Suppressor macrophage (primary cell): ENCODE measurements around the gene HS6ST1.
"Not testable (repeated sequence)": the region's sequence is repeated elsewhere in the genome, so short reads cannot be mapped to it uniquely, and the experiment has no call there.

Experiments
- DNase-seq, 4 experiments: peaks; one replicate each; pipeline ENCODE4 v3.0.0-alpha.2; 2020 to 2022

The HS6ST1 gene

DNA sequence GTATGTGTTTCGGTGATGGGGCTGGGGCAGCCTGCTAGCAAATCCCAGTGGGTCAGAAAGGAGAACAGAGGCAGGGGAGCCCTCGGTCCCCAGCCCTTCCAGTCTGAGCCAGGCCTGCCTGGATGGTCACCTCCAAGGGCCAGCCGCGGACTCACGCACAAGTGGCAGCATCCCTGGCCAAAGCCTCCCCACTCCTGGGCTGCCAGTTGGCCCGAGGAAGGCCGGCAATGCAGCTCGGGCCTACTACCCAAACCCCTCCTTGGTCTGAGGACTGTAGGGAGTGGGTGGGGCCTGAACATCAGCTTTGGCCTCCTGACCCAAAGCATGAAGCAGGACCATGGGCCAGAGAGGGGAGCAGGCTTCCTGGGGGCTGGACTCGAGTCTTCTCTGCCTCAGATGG, 51.5 kb downstream of the HS6ST1 start:
- not testable (repeated sequence) for DNase-seq

DNA sequence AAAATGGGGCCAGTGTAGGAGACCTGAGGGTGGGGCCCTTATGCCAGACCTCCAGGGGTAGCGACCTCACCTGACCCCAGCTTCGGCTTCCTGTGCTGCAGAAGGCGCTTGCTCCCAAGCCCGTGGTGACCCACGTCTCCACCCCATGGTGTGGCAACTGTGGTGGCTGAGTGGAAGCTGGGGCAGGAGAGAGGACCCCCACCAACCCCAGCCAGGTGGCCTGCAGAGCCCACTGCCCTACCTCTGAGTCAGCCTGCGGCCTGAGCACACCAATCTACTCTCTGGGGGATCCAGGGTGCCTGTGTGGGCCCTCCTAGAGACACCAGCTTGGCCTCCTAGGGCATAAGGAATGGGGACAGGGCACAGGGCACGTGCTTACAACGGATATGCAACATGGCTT, 52.2 kb downstream of the HS6ST1 start:
- not testable (repeated sequence) for DNase-seq

DNA sequence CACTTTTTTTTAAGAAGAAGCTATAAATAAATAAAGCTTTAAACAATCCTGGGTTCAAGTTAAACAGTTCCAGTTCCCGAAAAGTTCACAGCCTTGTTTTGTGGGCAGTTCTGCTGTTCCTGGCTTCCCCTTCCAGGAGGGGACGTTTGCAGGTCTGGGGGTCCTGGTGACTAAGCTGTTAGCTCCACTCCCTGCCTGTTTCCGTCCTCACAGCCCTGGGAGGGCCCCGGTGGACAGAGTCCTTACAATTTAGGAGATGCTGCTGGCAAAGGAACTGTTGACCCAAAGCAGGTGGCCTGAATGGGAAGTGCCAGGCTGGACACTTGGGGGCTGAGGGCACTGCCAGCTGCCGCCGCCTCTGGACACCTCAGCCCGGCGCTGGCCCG, 53.1 kb downstream of the HS6ST1 start:
- DNase-seq = not testable (repeated sequence)

DNA sequence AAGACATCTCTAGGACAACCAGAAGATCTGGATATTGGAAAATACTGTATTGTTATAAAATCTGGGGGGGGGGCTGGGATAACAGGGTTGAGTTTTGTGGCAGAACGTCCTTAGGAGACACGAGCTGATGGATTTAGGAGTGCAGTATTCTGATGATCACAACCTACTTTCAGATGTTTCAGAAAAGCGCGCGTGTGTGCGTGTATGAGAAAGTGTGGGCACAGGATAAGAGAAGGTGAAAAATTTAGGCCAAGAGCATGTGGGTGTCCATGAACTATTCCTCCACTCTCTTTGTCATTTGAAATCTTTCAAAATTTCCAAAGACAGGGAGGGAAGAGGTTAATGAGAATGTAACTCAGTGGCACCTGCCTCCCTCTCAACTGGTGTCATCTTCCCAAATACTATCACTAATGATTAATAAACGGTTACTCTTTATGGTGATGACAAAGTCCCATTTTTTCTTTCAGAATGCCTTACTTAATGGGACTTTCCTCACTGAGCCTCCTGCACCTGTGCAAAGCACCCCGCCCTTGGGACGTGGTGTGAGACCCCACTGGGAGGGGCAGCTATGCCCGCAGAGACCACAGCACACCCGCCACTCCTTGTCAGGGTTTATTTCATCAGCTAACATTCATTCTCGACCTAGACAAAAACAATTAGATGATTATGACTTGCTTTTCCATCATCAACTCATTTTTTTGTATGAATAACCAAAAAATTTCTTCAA, 53.6 kb downstream of the HS6ST1 start:
- no peak for DNase-seq

DNA sequence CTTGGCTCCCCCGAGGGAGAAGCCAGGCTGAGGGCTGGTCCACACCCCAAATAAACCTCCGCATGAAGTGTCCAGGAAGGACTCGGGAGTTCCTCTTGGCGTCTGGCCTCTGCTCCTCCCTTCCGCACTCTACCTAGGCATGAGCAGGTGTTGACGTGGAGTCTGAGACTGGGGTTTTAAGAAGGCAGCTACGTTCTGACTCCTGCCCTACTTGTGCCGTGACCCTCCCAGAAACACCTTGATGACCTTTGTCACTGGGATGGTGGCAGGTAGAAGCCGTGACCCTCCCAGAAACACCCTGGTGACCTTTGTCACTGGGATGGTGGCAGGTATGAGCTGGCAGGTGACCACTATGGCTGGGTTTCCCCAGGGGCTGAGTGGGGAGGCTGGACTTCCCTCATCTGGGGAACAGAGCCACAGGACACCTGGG, 54.8 kb downstream of the HS6ST1 start:
- DNase-seq = no peak

DNA sequence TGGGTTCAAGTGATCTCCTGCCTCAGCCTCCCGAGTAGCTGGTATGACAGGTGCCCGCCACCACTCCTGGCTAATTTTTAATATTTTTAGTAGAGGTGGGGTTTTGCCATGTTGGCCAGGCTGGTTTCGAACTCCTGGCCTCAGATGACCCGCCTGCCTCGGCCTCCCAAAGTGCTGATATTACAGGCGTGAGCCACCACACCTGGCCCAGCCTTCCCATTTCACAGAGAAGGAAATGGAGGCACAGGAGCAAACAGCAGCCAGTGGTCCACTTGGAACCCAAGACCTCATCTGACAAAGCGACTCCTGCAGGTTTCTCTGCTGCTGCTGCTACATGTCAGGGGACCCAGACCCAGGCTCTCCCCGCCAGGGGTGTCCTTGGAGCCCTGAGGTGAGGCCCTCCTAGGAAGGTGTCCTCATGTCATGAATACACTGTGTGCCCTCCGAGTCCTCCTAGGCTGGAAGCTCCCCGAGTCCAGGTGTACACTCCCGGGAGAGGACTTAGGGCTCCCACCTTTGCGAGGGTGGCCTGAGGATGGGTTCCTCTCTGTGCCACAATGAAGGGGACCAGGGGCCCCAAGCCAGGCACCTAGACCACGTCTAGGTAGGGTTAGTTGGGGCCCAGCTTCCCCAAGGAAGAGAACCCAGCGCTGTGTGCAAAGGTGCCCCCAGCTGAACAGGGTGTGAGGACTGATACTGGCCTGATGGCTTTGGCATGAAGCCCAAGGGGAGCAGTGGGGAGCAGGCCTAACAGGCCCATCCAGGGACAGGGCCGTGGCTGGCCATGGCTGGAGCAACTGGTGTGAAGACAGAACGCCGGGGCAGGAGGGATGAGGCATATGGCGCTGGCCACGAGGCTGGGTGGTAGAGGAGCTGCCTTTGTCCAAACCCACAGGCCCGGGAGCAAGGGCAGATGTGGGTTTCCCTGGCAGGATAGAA, 56.1 kb downstream of the HS6ST1 start:
- no peak for DNase-seq

DNA sequence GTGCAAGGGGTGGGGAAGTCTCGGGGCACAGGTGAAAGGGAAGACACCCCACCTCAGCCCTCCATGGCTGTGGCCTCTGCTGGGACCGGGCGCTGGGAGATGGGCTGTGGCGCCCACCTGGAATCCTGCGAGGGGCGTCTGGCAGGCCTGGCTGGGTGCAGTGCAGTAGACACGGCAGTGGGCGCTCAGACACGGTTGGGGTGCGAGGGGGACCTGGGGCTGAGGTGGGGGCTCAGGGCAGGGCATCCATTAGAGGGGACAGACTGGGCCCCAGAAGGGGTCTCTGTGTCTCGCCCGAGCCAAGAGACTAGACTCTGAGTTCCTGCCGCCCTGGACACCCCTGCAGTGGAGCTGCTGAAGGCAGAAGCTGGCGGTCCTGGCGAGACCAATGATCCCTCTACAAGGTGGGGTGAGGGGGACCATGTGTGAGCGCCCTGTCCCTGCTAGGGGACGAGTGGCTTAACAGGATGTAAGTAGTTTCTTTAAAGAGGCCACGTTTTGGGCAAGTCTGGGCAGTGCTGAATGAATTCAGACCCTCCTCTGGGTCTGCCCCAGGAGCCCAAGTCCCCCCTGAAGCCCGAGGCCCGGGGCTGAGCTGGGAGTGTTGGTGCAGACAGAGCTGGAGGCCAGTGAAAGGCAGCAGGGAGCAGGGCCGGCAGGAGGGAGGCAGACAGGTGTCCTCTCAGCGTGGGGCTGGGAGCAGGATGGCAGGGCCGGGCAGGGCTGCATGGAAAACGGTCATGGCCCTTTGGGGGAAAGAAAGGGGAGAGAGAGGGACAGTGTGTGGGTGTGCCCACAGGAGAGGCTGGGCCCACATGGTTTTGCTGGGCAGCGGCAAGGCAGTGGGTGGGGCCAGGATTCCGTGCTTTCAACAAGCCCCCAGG, 57.2 kb downstream of the HS6ST1 start:
- no peak for DNase-seq

DNA sequence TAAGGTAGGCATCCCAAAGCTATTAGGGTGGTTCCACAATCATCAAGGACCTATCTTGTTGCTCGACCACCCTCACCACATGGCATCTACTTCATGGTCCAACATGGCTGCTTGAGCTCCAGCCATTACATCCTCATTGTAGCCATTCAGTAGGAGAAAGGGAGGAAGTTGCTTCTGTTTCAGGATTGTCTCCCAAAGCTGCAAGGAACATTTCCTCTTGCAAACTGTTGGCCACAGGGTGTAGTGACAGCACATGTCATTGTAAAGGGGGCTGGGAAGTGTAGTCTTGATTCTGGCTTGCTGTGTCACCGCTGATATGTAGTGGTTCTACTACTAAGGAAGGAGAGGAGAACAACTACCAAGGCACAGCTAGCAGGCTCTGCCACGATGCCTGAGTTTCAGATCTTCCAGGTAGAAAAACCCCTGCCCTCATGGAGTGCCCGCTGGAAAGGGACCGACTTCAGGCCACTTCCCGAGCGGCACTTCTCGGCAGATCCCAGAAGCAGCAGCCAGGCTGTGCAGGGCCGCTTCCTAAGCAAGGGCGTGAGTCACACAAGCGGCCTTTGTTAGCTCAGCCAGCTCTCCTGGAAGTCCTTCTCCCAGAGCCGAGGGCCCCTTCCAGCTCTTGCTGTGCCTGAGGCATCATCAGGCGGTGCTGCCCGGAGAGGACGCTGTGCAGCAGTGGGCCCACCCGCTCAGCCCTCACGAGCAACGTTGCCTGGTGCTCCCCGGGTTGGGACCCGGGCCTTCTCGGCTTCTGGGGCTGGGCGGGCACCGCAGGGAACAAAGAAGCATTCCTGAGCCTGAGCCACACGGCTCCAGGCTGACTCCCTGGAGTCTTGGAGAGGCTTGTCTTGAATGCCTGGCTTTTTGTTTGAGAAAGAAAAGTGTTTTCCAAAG, 58.2 kb downstream of the HS6ST1 start:
- no peak for DNase-seq

DNA sequence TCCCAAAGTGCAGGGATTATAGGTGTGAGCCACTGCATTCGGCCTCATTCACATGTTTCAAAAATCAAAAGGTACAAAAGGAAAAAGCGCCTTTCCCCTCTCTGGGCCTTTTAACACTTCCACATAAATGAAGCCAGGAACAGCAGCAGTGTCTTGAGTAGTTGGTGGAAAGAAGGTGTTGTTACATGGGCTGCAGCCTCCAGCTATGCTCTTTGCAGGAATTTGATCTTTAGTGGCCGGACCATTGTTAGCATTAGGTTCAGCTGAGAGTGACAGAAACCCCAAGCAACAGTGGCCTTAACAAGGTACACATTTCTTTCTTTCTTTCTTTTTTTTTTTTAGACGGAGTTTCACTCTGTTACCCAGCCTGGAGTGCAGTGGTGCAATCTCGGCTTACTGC, 59.1 kb downstream of the HS6ST1 start:
- DNase-seq = no peak

DNA sequence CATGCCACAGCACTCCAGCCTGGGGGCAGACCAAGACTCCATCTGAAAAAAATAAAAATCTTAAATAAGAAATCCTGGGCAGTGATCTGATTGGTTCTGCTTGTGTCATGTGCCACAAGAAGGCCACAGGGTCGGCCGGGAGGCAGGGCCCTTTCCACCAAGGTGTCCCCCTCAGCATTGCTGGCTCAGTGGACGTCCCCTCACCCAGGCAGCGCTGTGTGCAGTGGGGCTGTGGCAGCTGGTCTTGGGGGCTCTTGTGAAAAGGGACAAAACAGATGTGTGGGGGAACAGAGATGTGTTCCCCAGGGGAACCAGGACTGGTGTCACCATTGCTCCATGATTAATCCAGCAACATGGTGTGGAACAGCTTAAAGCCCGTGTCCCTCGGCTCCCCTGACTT, 60.5 kb downstream of the HS6ST1 start:
- no peak for DNase-seq

DNA sequence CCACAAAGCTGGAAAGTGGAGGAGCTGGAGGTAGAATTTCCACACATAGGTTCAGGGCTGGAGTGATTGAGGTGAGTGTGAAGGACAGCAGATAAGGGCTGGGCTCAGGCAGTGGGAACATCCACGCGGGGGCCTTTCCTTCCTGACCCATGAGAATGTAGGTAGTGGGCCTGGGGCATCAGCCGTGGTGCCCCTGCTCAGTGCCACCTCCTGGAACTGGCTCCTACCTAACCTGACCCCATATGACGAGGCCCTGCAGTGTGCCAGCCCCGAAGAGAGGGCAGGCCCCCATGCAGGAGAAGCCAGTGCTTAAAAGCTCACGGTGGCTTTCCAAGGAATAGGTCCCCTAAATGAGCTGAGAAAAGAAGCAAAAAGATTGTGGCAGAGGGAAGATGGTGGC, 66.2 kb downstream of the HS6ST1 start:
- no peak for DNase-seq

DNA sequence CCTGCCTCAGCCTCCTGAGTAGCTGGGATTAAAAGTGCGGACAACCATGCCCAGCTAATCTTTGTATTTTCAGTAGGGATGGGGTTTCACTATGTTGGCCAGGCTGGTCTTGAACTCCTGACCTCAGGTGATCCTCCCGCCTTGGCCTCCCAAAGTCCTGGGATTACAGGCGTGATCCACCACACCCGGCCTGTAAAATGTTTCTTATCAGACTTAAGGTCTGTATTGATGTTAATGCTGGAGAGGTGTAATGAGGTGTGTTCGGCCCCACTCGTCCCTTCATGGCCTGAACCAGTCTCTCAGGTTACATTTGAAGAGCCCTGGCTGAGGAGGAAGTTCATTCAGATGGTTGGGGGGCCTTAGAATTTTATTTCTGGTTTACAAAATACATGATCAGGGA, 66.6 kb downstream of the HS6ST1 start:
- not testable (repeated sequence) for DNase-seq

DNA sequence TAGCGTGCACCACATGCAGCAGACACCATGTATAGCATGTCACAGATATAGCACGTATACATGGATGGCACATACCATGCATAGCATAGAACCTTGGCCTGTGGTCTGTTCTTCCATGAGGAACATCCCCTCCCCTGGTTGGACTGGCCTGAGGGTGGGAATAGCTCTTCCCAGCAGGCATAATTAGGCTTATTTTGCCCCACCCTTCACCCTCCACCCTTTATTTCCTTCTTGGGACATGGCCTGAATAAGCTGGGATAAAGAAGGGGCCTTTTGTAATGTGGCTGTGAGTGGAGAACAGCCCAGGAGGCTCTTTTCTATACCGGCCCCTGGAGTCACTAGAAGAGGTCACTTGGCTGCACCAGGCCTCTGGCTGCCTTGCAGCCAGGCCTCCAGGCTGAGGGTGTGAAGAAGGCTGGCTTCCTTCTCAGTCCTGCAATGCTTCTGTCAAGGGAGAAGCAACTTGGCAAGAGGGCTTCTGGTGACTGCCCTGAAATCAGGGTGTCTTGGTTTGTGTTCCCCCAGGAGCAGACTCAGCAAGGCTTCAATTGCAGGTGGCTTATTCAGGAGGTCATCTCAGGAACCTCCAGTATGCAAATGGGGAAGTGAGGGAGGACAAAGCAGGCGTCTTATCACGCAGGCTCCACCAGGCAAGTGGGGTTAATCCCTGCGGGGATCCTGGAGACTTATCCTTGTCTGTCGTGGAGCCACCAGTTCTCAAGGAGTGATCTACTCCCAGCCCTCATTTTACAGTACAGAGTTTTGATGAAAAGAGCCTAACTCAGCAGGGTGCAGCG, 68.2 kb downstream of the HS6ST1 start:
- no peak for DNase-seq

DNA sequence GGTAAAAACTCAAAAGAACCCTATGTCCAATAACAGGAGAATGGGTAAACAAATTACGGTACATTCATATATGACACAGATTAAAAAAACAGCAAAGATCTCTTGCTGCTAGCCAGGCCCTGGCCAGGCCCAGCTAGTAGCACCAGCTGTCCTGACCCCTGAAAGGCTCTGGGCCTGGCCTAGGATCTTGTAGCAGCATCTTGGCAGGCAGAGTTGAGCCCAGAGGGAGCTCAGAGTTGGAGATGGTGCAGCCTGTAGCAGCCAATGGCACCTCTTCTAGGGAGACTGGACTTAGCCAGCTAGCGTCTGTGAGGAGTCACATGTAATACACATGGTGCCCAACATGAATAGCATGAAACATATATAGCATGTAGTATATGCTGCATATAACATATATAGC, 69.1 kb downstream of the HS6ST1 start:
- no peak for DNase-seq

DNA sequence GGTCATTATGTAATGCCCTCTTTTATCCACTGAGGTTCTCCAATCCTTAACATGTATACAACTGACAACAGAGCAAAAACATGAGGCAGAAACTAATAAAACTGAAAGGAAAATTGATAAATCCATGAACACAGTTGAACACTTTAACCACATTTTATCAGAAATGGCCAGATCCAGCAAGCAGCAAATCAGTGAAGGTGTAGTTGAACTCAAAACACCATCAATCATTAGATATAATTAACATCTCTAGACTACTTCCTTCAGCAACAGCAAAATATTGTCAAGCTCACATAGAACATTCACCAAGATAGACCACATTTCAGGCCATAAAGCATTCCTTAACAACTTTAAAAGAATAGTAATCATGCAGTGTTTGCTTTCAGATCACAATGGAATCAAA, 72.9 kb downstream of the HS6ST1 start:
- no peak for DNase-seq

DNA sequence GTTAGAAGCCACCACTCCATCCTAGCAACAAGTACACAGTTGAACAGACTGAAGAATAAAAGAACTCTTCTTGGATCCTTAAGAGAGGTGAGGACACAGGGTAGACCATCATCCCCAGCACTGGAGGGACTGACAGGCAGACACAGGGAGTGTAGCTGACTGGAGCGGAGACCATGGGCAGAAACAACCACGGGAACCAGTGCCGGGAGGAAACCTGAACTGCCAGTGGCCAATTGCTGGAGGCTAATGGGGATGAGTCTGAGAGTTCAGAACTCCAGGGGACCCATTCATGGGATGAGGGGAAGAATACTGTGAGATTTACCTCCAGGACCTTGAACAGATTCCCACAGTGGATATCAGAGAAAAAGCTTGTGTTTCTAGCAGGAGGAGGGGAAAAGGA, 76.8 kb downstream of the HS6ST1 start:
- DNase-seq = no peak

DNA sequence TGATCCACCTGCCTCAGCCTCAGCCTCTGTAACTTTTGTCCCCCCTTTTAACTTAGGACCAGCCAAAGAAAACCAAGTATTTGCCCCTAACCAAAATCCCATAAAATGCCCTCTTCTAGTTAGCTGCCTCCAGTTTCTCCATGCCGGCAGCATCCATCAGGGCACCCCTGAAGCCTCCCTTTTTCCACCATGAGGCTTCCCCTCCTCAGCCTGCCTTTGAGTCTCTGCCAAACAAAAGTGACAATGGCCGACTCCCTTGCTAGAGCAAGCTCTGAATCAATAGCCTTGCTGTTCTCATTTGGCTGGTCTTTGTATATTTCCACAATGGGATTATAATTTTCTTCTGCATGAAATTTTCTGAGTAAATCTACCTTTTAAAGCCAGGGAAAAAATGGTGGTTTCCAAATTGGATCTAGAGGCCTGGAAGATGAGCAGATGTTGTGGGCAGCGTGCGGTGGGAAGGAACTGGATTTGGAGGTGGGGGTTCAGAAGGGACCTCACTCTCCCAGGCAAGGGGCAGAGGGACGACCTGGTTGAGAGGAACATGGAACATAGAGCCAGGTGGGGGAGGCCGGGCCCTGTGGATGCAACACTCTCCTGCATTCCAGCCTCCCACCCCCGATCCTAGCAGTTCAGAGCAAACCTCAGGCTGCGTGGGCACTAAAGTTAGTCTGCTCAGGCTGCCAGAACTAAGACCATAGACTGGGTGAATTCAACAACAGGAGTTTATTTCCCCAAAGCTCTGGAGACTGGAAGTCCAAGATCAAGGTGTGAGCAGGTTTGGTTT, 80.6 kb downstream of the HS6ST1 start:
- DNase-seq = no peak

DNA sequence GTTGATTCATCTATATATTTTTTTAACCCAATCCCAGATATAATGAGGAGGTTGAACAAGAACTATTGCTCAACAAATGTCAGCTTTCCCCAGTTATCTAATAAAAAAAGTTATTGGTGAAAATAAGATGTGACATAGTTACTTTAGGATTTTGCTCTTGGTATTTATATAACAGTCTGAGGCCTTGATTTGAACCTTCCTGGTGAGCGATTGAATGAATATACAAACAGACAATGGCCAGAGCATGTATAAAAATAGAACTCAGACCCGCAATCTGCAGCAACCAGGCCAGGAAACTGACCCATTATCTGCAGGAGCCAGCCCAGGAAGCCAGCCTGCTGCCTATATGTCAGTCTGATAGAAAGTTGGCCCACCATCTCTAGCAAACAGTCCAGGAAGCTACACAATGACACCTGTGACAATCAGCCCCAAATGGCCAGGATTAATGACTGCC, 81.6 kb downstream of the HS6ST1 start:
- DNase-seq = no peak

DNA sequence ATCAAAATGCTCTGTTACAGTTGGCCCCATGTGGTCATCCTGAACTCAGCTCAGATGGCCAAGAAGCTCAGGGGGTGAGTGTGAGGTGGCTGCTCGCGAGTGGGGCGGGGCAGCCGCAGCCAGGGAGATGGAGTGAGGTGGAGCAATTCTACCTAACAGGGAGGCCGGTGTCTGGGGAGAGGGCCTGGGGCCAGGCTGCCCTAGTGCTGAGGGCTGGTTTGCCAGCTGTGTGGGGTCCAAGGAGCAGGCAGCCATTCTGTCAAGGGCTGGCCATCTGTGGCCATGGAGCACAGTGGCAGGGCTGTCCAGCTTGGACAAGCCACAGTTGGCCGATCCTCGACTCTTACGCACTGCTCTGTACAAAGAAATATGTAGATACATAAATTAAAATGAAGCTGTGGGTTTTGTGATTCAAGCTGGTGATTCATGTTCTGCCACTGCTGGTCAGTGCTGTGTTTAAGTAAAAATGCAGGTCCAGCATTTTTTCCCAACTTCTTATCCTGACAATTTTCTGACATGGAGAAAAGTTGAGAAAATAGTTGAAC, 82.1 kb downstream of the HS6ST1 start:
- DNase-seq = peak in 1 of 4 experiments; percentile 24

DNA sequence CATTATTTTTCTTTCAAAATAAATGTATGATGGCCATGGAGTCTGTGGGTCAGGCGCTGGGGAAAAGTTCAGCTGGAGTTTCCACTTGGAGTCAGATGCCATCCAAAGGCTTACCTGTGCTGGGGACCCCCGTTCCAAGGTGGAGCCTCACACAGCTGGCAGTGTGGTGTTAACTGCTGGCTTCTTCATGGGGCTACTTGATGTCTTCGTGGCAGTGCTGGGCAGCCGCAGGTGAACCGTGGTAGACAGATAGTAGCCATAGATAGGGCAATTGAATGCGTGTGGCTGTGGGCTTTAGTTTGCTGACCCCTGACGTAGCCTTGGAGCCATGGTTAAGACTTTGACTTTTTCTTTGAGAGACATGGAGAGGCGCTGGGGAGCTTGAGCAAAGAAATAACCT, 83.1 kb downstream of the HS6ST1 start:
- DNase-seq = no peak
